GM23338 (cell line): ENCODE measurements around the gene SERPINB6. TPM values are rescaled to one million over a fixed set of nuclear protein-coding genes. Genes with fewer than 3 reads are reported as not detected.
"Not testable (repeated sequence)": the region's sequence is repeated elsewhere in the genome, so short reads cannot be mapped to it uniquely, and the experiment has no call there.

Experiments used
- ATAC-seq: fragments of 200-7000 bp; cut with Tn5 transposase; 3 replicates; pipeline ENCODE4 v1.9.1; 2020
- DNase-seq: peaks from one replicate; pipeline ENCODE4 v3.0.0-alpha.2; 2015; ENCODE audit warnings: low spot score
- H2AFZ ChIP-seq: fragments of 200-600 bp; sonication (generic); 2 replicates; pipeline ENCODE4 v1.8.0; 2016; ENCODE audit warnings: antibody characterized with exemption, mild to moderate bottlenecking, moderate library complexity
- H3F3A ChIP-seq: fragments of 200-600 bp; sonication (generic); replicated peaks from 2 replicates; pipeline ENCODE4 v1.8.0; 2017; ENCODE audit warnings: antibody characterized with exemption, mixed run types, low read depth
- H3K27ac ChIP-seq: fragments of 200-600 bp; sonication (generic); 2 replicates; pipeline ENCODE4 v1.6.1; 2016; ENCODE audit warnings: low read depth
- H3K27me3 ChIP-seq: fragments of 200-600 bp; sonication (generic); 2 replicates; pipeline ENCODE4 v1.8.0; 2016; ENCODE audit warnings: mild to moderate bottlenecking, mixed run types, moderate library complexity; ENCODE audit not compliant: insufficient read depth
- H3K36me3 ChIP-seq: fragments of 200-600 bp; sonication (generic); 2 replicates; pipeline ENCODE4 v1.8.0; 2016; ENCODE audit warnings: mild to moderate bottlenecking; ENCODE audit not compliant: insufficient read depth
- H3K4me1 ChIP-seq: fragments of 200-600 bp; sonication (generic); 2 replicates; pipeline ENCODE4 v1.8.0; 2016; ENCODE audit warnings: mild to moderate bottlenecking, moderate library complexity; ENCODE audit not compliant: insufficient read depth
- H3K4me2 ChIP-seq: fragments of 200-600 bp; sonication (generic); 2 replicates; pipeline ENCODE4 v1.7.1; 2017; ENCODE audit warnings: mixed run types
- H3K4me3 ChIP-seq: fragments of 200-600 bp; sonication (generic); 2 replicates; pipeline ENCODE4 v1.6.1; 2016; ENCODE audit warnings: mixed run types
- H3K79me2 ChIP-seq: fragments of 200-600 bp; sonication (generic); replicated peaks from 2 replicates; pipeline ENCODE4 v1.8.0; 2017; ENCODE audit warnings: mild to moderate bottlenecking; ENCODE audit not compliant: insufficient read depth
- H3K9me2 ChIP-seq: fragments of 200-600 bp; sonication (generic); 2 replicates; pipeline ENCODE4 v1.8.0; 2017; ENCODE audit not compliant: insufficient read depth
- H4K20me1 ChIP-seq: fragments of 200-600 bp; sonication (generic); replicated peaks from 2 replicates; pipeline ENCODE4 v1.8.0; 2017; ENCODE audit warnings: mild to moderate bottlenecking; ENCODE audit not compliant: insufficient read depth
- H3K27ac Mint-ChIP-seq: 2 replicates; pipeline ENCODE4 v1.8.0; 2020; ENCODE audit warnings: inconsistent platforms, mild to moderate bottlenecking, moderate library complexity, mixed read lengths
- H3K27me3 Mint-ChIP-seq: 3 replicates; pipeline ENCODE4 v1.8.0; 2022; ENCODE audit warnings: low read depth, mild to moderate bottlenecking, moderate library complexity, mixed read lengths, inconsistent platforms; ENCODE audit not compliant: insufficient read depth, poor library complexity
- H3K36me3 Mint-ChIP-seq: 3 replicates; pipeline ENCODE4 v1.8.0; 2021; ENCODE audit warnings: low read depth, mild to moderate bottlenecking, inconsistent platforms, moderate library complexity, mixed read lengths
- H3K4me1 Mint-ChIP-seq: 3 replicates; pipeline ENCODE4 v1.8.0; 2020; ENCODE audit warnings: mild to moderate bottlenecking, inconsistent platforms, mixed read lengths
- H3K4me3 Mint-ChIP-seq: 3 replicates; pipeline ENCODE4 v1.8.0; 2021; ENCODE audit warnings: moderate library complexity, mild to moderate bottlenecking, inconsistent platforms, mixed read lengths
- H3K9me3 Mint-ChIP-seq: 3 replicates; pipeline ENCODE4 v1.8.0; 2020; ENCODE audit warnings: moderate library complexity, mild to moderate bottlenecking, inconsistent platforms, mixed read lengths
- CREB1 ChIP-seq: fragments of 250-450 bp; sonication (Bioruptor Pico); IDR thresholded peaks from 2 replicates; pipeline ENCODE4 v1.5.0; 2020; ENCODE audit warnings: low read depth, mild to moderate bottlenecking, moderate library complexity
- JUNB ChIP-seq: IDR thresholded peaks from one replicate; pipeline ENCODE4 v1.6.1; 2016; ENCODE audit warnings: antibody characterized with exemption; ENCODE audit not compliant: unreplicated experiment
- NANOG ChIP-seq: IDR thresholded peaks from 2 replicates; pipeline ENCODE4 v1.6.1; 2016; ENCODE audit warnings: antibody characterized with exemption, borderline replicate concordance
- ZNF331 ChIP-seq: fragments of 250-450 bp; sonication (Bioruptor Pico); IDR thresholded peaks from 2 replicates; pipeline ENCODE4 v1.5.0; 2020; ENCODE audit warnings: low read depth, mild to moderate bottlenecking, moderate library complexity
- polyA plus RNA-seq: library from polyadenylated mRNA; unstranded; fragments of >200 nt; fragmentation: Nextera tagmentation; extraction: Ambion mirVana; gene quantifications from 2 replicates; pipeline ENCODE4 v1.2.1, GENCODE V29; 2016
- total RNA-seq: library from RNA; depleted of rRNA; stranded (reverse); fragments of >200 nt; shearing (Covaris generic); gene quantifications from 2 replicates; pipeline ENCODE4 v1.2.3, GENCODE V29; 2014
- TF ChIP-seq, protein P1 (sequence below): IDR thresholded peaks from one replicate; pipeline ENCODE4 v1.6.1; 2018; ENCODE audit warnings: antibody characterized with exemption; ENCODE audit not compliant: unreplicated experiment
- TF ChIP-seq, protein P2 (sequence below), 2 experiments: fragments of 200-600 bp in 1 of 2; sonication (generic) in 1 of 2; conservative IDR thresholded peaks; 2 replicates each; pipeline versions ENCODE4 v1.5.1 to v1.6.1; 2016 to 2017; ENCODE audit warnings: antibody characterized with exemption in 2 of 2, low read depth in 2 of 2, mild to moderate bottlenecking in 2 of 2, moderate library complexity in 1 of 2
- TF ChIP-seq, protein P3 (sequence below): fragments of 250-450 bp; sonication (Bioruptor Pico); IDR thresholded peaks from 2 replicates; pipeline ENCODE4 v1.5.0; 2020; ENCODE audit warnings: mild to moderate bottlenecking, moderate library complexity

SERPINB6 gene
- total and polyA plus RNA-seq, 2 experiments from 2014 or later = 25.9 to 38.5 TPM

DNA sequence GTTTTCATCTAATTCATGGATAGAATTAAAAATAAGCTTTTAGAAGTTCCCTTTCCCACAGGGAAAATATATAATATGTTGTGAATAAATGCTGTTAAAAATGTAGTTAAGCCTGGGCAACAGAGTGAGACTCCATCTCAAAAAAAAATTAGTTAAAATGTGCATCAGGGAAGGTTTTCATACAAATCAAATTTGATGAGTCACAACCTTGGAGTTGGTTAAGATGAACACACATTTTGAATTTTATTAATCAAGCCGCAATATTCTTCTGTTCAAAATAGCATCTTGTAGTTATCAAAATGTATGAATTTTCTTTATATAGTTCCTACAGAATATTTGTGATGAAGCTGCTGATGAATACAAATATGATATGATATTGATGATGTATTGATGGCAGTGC lies 37.3 kb downstream of the SERPINB6 start (continued):
- TF ChIP-seq, protein P1, sequence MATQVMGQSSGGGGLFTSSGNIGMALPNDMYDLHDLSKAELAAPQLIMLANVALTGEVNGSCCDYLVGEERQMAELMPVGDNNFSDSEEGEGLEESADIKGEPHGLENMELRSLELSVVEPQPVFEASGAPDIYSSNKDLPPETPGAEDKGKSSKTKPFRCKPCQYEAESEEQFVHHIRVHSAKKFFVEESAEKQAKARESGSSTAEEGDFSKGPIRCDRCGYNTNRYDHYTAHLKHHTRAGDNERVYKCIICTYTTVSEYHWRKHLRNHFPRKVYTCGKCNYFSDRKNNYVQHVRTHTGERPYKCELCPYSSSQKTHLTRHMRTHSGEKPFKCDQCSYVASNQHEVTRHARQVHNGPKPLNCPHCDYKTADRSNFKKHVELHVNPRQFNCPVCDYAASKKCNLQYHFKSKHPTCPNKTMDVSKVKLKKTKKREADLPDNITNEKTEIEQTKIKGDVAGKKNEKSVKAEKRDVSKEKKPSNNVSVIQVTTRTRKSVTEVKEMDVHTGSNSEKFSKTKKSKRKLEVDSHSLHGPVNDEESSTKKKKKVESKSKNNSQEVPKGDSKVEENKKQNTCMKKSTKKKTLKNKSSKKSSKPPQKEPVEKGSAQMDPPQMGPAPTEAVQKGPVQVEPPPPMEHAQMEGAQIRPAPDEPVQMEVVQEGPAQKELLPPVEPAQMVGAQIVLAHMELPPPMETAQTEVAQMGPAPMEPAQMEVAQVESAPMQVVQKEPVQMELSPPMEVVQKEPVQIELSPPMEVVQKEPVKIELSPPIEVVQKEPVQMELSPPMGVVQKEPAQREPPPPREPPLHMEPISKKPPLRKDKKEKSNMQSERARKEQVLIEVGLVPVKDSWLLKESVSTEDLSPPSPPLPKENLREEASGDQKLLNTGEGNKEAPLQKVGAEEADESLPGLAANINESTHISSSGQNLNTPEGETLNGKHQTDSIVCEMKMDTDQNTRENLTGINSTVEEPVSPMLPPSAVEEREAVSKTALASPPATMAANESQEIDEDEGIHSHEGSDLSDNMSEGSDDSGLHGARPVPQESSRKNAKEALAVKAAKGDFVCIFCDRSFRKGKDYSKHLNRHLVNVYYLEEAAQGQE = no peak
- TF ChIP-seq NANOG = no peak
- TF ChIP-seq, protein P2, sequence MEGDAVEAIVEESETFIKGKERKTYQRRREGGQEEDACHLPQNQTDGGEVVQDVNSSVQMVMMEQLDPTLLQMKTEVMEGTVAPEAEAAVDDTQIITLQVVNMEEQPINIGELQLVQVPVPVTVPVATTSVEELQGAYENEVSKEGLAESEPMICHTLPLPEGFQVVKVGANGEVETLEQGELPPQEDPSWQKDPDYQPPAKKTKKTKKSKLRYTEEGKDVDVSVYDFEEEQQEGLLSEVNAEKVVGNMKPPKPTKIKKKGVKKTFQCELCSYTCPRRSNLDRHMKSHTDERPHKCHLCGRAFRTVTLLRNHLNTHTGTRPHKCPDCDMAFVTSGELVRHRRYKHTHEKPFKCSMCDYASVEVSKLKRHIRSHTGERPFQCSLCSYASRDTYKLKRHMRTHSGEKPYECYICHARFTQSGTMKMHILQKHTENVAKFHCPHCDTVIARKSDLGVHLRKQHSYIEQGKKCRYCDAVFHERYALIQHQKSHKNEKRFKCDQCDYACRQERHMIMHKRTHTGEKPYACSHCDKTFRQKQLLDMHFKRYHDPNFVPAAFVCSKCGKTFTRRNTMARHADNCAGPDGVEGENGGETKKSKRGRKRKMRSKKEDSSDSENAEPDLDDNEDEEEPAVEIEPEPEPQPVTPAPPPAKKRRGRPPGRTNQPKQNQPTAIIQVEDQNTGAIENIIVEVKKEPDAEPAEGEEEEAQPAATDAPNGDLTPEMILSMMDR (conservative IDR thresholded peaks at IDR 0.05; ENCODE audit: low read depth in 2 of 2) = no peak

DNA sequence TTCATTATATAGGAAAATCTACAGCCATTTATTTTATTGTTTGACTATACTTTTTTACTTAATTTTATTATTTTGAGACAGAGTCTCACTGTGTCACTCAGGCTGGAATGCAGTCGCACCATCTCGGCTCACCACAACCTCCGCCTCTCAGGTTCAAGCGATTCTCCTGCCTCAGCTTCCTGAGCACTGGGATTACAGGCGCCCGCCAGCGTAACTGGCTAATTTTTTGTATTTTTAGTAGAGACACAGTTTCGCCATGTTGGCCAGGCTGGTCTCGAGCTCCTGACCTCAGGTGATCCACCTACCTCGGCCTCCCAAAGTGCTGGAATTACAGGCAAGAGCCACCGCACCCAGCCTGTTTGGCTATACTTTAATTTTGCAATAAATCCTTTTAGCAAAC lies 38.5 kb downstream of the SERPINB6 start:
- H3K4me1 Mint-ChIP-seq = peaks cover 43% of the 10 kb centered on the region
- not testable (repeated sequence) for H3K4me2 ChIP-seq, H3K36me3 ChIP-seq, H3K4me3 Mint-ChIP-seq, ATAC-seq, H3K36me3 Mint-ChIP-seq, H3K27me3 ChIP-seq, H3K27ac Mint-ChIP-seq, H3K4me3 ChIP-seq, H3K27ac ChIP-seq, H3F3A ChIP-seq, H3K27me3 Mint-ChIP-seq, H3K9me2 ChIP-seq, H3K9me3 Mint-ChIP-seq, H3K79me2 ChIP-seq, DNase-seq, H2AFZ ChIP-seq, H4K20me1 ChIP-seq
- peaks cover 24% of the 10 kb centered on the region for H3K4me1 ChIP-seq

DNA sequence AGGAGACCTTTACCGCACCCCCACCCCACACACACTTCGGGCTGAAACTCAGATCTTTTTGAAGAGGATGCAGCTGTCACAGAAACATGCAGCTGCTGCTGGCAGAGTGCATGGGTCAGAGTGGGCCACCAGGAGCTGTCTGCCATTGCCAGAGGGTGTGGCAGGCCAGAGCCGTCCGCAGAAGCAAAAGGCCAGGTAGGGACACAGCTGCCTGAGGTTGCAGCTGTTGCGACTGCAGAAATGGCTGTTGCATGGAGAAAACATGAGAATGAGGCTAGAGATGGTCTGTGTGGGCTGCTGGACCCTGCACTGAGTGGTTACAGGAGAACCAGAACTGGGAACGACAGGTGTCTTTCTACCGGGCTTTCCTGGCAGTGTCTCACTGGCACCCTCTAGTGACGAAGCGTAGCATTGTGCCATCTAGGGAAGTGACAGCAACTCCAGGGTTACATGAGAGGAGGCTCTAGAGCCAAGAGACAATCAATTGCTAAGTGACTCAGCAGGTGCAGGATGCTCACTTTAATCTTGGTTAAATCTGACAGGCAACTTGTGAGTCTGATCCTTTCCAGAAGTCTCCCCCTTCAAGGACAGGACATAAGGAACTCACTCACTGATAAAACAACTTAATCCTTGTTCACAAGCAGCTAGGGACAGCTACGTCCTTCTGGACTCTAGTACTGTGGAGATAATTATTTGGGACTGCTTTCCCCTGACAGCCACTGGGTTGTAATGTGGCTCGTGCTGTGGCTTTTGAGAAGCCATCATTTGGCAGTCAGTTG lies 39.2 kb downstream of the SERPINB6 start:
- H3K79me2 ChIP-seq = no peaks in the 10 kb centered on the region
- H3K36me3 ChIP-seq = no peaks in the 10 kb centered on the region
- H3K4me3 Mint-ChIP-seq = no peak overlapping the region
- peak overlapping the region; percentile 92 for H3K27ac Mint-ChIP-seq
- no peaks in the 10 kb centered on the region for H3K36me3 Mint-ChIP-seq
- no peak overlapping the region; the same call in 1 of the 2 replicates for H3K4me3 ChIP-seq
- H3F3A ChIP-seq = 0 out of 2 replicates have a peak, but pooled peaks cover 3% of the 10 kb centered on the region
- peaks cover 5% of the 10 kb centered on the region; the same call in 1 of the 3 replicates for H3K9me3 Mint-ChIP-seq
- peaks cover 30% of the 10 kb centered on the region for H3K4me1 ChIP-seq
- H4K20me1 ChIP-seq = no peaks in the 10 kb centered on the region
- peak overlapping the region; percentile 99; the same call in 1 of the 2 replicates for H3K27ac ChIP-seq
- peak; percentile 90 for ATAC-seq
- H3K9me2 ChIP-seq = no peaks in the 10 kb centered on the region
- peaks cover 49% of the 10 kb centered on the region for H3K4me1 Mint-ChIP-seq
- peak overlapping the region; percentile 39 for H3K4me2 ChIP-seq
- peak; percentile 95 for DNase-seq
- no peak overlapping the region for H2AFZ ChIP-seq
- peaks cover 4% of the 10 kb centered on the region for H3K27me3 Mint-ChIP-seq
- no peaks in the 10 kb centered on the region for H3K27me3 ChIP-seq
- TF ChIP-seq JUNB = no peak
- TF ChIP-seq ZNF331 = no peak
- peak; percentile 64 for TF ChIP-seq CREB1 (CRISPR knock-in tag)
- TF ChIP-seq, protein P3, sequence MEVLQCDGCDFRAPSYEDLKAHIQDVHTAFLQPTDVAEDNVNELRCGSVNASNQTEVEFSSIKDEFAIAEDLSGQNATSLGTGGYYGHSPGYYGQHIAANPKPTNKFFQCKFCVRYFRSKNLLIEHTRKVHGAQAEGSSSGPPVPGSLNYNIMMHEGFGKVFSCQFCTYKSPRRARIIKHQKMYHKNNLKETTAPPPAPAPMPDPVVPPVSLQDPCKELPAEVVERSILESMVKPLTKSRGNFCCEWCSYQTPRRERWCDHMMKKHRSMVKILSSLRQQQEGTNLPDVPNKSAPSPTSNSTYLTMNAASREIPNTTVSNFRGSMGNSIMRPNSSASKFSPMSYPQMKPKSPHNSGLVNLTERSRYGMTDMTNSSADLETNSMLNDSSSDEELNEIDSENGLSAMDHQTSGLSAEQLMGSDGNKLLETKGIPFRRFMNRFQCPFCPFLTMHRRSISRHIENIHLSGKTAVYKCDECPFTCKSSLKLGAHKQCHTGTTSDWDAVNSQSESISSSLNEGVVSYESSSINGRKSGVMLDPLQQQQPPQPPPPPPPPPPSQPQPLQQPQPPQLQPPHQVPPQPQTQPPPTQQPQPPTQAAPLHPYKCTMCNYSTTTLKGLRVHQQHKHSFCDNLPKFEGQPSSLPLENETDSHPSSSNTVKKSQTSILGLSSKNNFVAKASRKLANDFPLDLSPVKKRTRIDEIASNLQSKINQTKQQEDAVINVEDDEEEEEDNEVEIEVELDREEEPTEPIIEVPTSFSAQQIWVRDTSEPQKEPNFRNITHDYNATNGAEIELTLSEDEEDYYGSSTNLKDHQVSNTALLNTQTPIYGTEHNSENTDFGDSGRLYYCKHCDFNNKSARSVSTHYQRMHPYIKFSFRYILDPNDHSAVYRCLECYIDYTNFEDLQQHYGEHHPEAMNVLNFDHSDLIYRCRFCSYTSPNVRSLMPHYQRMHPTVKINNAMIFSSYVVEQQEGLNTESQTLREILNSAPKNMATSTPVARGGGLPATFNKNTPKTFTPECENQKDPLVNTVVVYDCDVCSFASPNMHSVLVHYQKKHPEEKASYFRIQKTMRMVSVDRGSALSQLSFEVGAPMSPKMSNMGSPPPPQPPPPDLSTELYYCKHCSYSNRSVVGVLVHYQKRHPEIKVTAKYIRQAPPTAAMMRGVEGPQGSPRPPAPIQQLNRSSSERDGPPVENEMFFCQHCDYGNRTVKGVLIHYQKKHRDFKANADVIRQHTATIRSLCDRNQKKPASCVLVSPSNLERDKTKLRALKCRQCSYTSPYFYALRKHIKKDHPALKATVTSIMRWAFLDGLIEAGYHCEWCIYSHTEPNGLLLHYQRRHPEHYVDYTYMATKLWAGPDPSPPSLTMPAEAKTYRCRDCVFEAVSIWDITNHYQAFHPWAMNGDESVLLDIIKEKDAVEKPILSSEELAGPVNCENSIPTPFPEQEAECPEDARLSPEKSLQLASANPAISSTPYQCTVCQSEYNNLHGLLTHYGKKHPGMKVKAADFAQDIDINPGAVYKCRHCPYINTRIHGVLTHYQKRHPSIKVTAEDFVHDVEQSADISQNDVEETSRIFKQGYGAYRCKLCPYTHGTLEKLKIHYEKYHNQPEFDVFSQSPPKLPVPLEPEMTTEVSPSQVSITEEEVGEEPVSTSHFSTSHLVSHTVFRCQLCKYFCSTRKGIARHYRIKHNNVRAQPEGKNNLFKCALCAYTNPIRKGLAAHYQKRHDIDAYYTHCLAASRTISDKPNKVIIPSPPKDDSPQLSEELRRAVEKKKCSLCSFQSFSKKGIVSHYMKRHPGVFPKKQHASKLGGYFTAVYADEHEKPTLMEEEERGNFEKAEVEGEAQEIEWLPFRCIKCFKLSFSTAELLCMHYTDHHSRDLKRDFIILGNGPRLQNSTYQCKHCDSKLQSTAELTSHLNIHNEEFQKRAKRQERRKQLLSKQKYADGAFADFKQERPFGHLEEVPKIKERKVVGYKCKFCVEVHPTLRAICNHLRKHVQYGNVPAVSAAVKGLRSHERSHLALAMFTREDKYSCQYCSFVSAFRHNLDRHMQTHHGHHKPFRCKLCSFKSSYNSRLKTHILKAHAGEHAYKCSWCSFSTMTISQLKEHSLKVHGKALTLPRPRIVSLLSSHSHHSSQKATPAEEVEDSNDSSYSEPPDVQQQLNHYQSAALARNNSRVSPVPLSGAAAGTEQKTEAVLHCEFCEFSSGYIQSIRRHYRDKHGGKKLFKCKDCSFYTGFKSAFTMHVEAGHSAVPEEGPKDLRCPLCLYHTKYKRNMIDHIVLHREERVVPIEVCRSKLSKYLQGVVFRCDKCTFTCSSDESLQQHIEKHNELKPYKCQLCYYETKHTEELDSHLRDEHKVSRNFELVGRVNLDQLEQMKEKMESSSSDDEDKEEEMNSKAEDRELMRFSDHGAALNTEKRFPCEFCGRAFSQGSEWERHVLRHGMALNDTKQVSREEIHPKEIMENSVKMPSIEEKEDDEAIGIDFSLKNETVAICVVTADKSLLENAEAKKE = peak; percentile 58
